LNCAP (cell line): ENCODE measurements around the gene GSK3B.

Source experiments
- TF ChIP-seq, protein P1 (sequence below): fragments of 450-650 bp; IDR thresholded peaks from 2 replicates; pipeline ENCODE4 v1.5.1; 2017; ENCODE audit warnings: mild to moderate bottlenecking

GSK3B gene

DNA sequence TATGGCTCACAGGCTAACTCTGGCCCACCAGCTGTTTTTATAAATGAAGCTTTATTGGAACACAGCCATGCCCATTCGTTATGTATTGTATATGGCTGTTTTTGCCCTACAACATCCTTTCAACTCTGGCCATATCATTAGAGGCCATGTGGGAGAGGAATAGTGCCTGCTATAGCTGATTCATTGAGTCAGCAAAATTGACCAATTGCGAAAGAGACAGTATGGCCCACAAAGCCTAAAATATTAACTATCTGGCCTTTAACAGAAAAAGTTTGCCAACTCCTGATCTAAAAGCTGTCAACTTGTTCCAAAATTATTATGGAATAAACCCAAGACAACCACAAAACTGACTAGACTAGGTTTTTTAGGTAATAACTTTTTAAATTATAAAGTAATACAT lies 311.0 kb downstream of the GSK3B start:
- TF ChIP-seq, protein P1, sequence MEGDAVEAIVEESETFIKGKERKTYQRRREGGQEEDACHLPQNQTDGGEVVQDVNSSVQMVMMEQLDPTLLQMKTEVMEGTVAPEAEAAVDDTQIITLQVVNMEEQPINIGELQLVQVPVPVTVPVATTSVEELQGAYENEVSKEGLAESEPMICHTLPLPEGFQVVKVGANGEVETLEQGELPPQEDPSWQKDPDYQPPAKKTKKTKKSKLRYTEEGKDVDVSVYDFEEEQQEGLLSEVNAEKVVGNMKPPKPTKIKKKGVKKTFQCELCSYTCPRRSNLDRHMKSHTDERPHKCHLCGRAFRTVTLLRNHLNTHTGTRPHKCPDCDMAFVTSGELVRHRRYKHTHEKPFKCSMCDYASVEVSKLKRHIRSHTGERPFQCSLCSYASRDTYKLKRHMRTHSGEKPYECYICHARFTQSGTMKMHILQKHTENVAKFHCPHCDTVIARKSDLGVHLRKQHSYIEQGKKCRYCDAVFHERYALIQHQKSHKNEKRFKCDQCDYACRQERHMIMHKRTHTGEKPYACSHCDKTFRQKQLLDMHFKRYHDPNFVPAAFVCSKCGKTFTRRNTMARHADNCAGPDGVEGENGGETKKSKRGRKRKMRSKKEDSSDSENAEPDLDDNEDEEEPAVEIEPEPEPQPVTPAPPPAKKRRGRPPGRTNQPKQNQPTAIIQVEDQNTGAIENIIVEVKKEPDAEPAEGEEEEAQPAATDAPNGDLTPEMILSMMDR: no peak

DNA sequence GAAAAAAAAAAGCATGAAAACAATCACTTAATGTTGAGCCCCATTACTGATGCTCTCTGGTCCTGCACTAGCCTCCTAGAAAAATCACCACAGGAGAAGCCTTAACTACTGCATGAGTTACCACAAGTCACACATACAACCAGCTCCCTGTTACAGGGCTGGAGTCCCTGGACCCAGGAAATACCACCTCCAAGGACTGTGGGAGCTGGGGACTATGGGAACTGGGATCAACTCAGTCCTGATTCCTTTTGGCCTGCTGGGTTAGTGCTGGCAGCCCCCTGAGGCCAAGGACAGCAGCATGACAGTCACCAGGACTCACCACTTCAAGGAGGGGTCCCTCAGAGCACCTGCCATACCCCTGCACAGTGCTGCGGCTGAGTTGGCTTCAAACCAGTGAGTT lies 311.8 kb downstream of the GSK3B start:
- TF ChIP-seq, protein P1: no peak

DNA sequence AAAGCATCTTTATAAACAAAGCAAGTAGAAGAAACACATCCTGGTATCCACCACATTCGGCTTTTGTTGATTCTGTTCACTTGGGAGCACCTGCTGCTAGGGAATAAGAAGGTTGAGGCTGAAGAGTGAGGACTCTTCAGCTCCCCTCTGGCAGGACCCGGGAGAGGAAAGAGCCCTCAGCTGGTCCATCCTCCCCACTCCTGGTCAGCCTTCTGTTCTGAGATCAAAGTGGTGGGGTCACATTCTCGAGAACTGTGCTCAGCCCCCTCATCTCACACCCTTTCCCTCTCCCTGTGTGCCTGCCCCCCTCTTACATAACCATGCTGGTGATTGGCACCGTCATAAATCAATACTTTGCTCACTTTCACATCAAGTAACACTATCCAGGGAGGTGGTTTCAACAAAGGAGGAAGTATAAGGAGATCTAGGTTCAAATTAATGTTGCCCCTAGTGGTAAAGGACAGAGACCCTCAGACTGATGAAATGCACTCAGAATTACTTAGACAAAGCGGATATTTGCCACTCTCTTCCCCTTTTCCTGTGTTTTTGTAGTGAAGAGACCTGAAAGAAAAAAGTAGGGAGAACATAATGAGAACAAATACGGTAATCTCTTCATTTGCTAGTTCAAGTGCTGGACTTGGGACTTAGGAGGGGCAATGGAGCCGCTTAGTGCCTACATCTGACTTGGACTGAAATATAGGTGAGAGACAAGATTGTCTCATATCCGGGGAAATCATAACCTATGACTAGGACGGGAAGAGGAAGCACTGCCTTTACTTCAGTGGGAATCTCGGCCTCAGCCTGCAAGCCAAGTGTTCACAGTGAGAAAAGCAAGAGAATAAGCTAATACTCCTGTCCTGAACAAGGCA lies 312.7 kb downstream of the GSK3B start, which contains the start of gene NR1I2:
Gene NR1I2 (plus strand): TSS at position 772 of the 869 bp plus-strand sequence.
- TF ChIP-seq, protein P1: no peak

DNA sequence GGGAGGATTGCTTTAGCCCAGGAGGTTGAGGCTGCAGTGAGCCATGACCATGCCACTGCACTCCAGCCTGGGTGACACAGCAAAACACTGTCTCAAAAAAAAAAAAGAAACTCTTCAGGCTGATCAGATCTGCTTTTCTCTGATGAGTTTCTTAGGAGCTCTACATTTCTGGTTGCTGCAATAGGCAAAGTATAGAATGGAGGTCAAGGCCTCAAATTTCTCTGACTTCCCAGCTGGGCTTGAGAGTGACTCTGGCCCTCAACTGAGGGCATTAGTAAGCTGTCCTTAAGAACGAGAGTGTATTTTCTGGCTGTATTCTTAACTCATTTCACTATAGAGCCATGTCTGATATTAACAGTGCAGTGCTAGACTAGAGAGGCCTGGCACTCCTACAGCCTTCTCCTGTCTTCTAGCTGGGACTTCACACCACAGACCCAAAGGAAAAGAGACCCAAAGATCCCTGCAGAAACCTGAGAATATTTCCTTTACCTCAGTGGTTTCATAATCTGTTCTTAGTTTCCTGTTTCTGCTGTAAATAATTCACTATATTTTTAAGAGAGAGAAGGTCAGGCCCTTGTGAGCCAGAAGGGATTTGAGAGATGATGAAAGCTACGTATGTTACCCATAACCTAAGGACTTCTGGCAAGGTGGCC lies 314.4 kb downstream of the GSK3B start:
- TF ChIP-seq, protein P1: no peak

DNA sequence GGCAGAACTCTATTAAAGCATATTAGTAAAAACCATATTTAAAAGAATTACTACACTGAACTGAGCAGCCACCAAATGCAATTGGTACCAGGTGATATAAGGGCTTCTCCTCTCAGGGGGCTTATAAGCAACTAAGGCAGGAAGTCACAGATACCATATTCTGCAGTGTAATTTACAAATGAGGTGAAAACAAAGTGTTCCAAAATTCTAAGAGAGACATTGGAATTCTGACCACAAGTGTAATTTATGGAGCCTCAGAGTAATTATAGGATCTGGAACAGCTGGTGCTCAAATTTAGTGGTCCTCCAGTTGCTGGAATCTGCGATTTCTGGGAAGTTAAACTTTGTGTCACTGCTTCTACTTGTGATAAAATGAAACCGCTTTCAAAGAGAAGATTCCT lies 315.4 kb downstream of the GSK3B start:
- TF ChIP-seq, protein P1: no peak

DNA sequence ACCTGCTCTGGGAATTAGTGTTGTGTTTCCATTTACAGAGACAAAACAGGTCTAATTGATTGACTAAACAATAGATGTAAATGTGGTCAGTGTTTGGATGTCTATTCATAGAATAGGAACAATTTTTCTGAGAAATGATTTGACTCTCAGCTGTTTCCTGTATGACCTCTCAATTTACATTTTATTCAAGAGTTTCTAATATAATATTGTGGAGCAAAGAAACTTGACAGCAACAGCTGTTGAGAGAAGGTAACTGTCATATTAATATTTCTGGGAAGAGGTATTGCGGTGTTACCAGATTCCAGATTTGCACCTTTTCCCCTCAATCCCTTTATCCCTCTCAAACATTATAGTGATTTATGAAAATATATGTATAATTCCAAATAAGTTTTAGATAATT lies 316.1 kb downstream of the GSK3B start:
- TF ChIP-seq, protein P1: no peak

DNA sequence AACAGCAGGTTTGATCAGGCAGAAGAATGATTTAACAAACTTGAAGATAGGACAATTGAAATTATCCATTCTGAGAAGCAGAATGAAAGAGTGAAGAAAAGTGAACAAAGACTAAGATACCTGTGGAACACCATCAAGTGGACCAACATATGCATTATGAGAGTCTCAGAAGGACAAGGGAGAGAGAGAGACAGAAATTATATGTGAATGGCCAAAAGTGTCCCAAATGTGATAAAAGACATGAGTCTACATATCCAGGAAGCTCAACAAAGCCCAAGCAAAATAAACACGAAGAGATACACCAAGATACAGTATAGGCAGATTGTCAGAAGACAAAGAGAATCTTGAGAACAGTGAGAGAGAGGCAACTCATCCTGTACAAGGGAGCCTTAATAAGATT lies 317.9 kb downstream of the GSK3B start:
- TF ChIP-seq, protein P1: no peak
